Body of pancreas (tissue), 4 donors: Measurements from ENCODE around the gene COL13A1. TPM values are rescaled to one million over a fixed set of nuclear protein-coding genes. Genes with fewer than 3 reads are reported as not detected.

ENCODE experiments used
- ATAC-seq: fragments of 150-250 bp; one replicate; pipeline ENCODE4 v1.9.1; 2016
- DNase-seq, 4 donors: peaks; one replicate each; pipeline ENCODE4 v3.0.0-alpha.2; 2019
- H3K27ac ChIP-seq, 4 donors: fragments of 200-600 bp; sonication (generic); 1 replicate in 3 of 4; 2 replicates in 1 of 4; pipeline versions ENCODE4 v1.5.1 to v1.6.1; 2016 to 2019; ENCODE audit warnings: mild to moderate bottlenecking in 1 of 4, mixed read lengths in 1 of 4, moderate library complexity in 1 of 4
- H3K27me3 ChIP-seq, 2 donors: fragments of 200-600 bp; sonication (generic); one replicate each; pipeline ENCODE4 v1.6.0; 2016; ENCODE audit warnings: mild to moderate bottlenecking in 1 of 2
- H3K36me3 ChIP-seq, 2 donors: fragments of 200-600 bp; sonication (generic); replicated peaks in 1 of 2; 2 replicates each; pipeline ENCODE4 v1.5.1; 2016; ENCODE audit warnings: low read depth in 2 of 2; ENCODE audit not compliant: insufficient read depth in 1 of 2
- H3K4me1 ChIP-seq: fragments of 200-600 bp; sonication (generic); one replicate; pipeline ENCODE4 v1.6.0; 2016
- H3K4me3 ChIP-seq, 2 donors: fragments of 200-600 bp; sonication (generic); 1 replicate in 1 of 2; 2 replicates in 1 of 2; pipeline ENCODE4 v1.5.1; 2016 to 2019
- H3K9me3 ChIP-seq, 3 donors: fragments of 200-600 bp; sonication (generic); 1 replicate in 2 of 3; 2 replicates in 1 of 3; pipeline ENCODE4 v1.5.1; 2016
- POLR2A ChIP-seq, 3 donors: fragments of 450-650 bp; IDR thresholded peaks; one replicate each; pipeline ENCODE4 v1.6.1; 2016; ENCODE audit warnings: antibody characterized with exemption in 3 of 3, mild to moderate bottlenecking in 2 of 3
- WGBS, 2 donors: methylation state at CpG; one replicate each; pipeline ENCODE4 v1.1.5; 2017; 5-methylcytosine and 5-hydroxymethylcytosine counted together
- intact Hi-C: fragments of 100-400 bp; cut with DNase I; formaldehyde crosslinking; loops from one replicate; pipeline ENCODE4 v1.15.1; 2023
- total RNA-seq, 2 donors: library from RNA; depleted of rRNA; stranded (reverse); fragments of >200 nt; gene quantifications; one replicate each; pipeline ENCODE4 v1.1.0, GENCODE V29; 2016
- TF ChIP-seq, protein P1 (sequence below), 7 experiments: fragments of 450-650 bp in 4 of 7; fragments of 200-600 bp in 3 of 7; sonication (generic) in 3 of 7; IDR thresholded peaks; one replicate each; pipeline ENCODE4 v1.5.1; 2016 to 2019; ENCODE audit warnings: antibody characterized with exemption in 7 of 7

The COL13A1 gene
- total RNA-seq, 2 donors from 2014 or later: 2.3 TPM; not detected in 1

DNA sequence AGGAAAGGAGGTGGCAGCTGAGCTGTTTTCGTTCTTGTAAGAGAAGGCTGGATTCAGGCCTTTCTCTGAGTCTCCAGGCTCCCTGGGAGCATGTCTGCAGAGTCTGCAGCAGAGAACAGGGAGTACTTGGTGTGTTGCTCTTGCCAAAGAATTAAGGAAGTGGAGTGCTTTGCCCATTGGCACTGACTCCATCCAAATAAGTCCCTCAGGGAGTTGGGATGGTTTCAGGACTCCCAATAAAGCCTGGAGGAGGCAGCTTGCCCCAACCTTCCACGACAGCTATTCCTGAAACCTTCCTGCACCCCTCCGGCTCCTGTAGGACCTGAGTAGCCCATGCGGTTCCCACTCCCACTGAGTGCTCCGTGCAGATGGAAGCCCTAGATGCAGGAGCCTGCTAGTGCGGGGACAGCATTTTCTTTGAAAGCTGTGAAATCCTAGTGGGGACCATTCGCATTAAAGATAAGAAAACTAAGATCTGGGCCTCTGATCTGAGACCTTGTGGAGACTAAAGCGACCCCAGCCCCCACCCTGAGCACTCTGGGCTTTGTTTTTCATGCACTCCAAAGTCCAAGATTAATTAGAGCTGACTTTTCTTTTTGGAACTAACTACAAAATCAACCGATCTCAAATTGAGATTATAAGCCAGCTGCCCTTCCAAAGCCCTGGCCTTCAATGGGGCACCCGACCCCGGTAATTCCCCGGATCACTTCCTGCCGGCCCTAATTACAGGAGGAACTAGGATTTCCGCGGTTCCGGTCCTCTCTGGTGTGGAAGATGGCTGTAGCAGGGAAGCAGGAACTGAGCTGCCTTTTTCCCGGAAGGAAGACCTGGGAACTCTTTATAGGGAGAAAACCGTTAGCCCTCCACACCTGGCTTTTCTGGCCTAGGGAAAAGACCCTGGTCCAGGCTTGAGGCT is 110.2 kb downstream of the COL13A1 start:
- intact Hi-C loops: loop anchor here (10.0 kb wide), 1 partner anchor 127 kb away; no protein-coding TSS in a partner anchor
- Histone ChIP-seq H3K4me3 (no peak overlapping the region), H3K27me3 (no peaks in the 10 kb centered on the region), H3K4me1 (peaks cover 6% of the 10 kb centered on the region), H3K27ac (peak overlapping the region in 1 of 4 donors; percentile 23), H3K36me3 (no peaks in the 10 kb centered on the region), H3K9me3 (no peaks in the 10 kb centered on the region)
- TF ChIP-seq POLR2A (IDR thresholded peaks at IDR 0.05): no peak
- TF ChIP-seq, protein P1, sequence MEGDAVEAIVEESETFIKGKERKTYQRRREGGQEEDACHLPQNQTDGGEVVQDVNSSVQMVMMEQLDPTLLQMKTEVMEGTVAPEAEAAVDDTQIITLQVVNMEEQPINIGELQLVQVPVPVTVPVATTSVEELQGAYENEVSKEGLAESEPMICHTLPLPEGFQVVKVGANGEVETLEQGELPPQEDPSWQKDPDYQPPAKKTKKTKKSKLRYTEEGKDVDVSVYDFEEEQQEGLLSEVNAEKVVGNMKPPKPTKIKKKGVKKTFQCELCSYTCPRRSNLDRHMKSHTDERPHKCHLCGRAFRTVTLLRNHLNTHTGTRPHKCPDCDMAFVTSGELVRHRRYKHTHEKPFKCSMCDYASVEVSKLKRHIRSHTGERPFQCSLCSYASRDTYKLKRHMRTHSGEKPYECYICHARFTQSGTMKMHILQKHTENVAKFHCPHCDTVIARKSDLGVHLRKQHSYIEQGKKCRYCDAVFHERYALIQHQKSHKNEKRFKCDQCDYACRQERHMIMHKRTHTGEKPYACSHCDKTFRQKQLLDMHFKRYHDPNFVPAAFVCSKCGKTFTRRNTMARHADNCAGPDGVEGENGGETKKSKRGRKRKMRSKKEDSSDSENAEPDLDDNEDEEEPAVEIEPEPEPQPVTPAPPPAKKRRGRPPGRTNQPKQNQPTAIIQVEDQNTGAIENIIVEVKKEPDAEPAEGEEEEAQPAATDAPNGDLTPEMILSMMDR (IDR thresholded peaks at IDR 0.05): no peak
- peak in 1 of 4 donors; percentile 21 for DNase-seq
- WGBS, 2 donors: 58 to 60% methylated on average over 12 to 18 of the region's 18 CpGs
- ATAC-seq: no peak

DNA sequence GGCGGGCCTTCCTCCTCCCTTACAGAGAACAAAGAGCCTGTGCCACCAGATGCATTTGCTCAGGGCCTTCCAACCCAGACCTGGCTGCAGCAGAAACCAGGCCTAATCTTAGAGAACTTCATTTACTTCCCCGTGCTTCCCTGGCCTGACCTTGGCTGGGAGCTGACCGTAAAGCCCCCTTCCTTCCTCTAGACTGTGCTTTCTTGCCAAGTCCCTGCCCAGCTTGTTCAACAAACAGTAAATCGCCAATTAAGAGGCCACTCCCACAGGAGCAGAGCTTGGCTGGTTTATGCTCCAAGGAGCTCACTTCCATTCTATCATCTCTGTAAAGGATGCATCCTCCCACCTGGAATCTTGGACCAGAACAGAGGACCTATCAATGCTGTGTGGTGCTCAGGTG is 110.9 kb downstream of the COL13A1 start:
- TF ChIP-seq, protein P1 (IDR thresholded peaks at IDR 0.05): no peak
- TF ChIP-seq POLR2A (IDR thresholded peaks at IDR 0.05): no peak
- 9 to 29% methylated on average over 3 to 4 of the region's 4 CpGs for WGBS, 2 donors
- intact Hi-C loops: loop anchor here (10.0 kb wide), 1 partner anchor 128 kb away; no protein-coding TSS in a partner anchor
- ATAC-seq (peak; percentile 21), DNase-seq (no peak)
- no peaks in the 10 kb centered on the region for H3K36me3 ChIP-seq
- H3K27ac ChIP-seq: no peak overlapping the region
- H3K4me1 ChIP-seq: peaks cover 6% of the 10 kb centered on the region
- no peaks in the 10 kb centered on the region for H3K27me3 ChIP-seq
- no peak overlapping the region for H3K4me3 ChIP-seq
- no peaks in the 10 kb centered on the region for H3K9me3 ChIP-seq

DNA sequence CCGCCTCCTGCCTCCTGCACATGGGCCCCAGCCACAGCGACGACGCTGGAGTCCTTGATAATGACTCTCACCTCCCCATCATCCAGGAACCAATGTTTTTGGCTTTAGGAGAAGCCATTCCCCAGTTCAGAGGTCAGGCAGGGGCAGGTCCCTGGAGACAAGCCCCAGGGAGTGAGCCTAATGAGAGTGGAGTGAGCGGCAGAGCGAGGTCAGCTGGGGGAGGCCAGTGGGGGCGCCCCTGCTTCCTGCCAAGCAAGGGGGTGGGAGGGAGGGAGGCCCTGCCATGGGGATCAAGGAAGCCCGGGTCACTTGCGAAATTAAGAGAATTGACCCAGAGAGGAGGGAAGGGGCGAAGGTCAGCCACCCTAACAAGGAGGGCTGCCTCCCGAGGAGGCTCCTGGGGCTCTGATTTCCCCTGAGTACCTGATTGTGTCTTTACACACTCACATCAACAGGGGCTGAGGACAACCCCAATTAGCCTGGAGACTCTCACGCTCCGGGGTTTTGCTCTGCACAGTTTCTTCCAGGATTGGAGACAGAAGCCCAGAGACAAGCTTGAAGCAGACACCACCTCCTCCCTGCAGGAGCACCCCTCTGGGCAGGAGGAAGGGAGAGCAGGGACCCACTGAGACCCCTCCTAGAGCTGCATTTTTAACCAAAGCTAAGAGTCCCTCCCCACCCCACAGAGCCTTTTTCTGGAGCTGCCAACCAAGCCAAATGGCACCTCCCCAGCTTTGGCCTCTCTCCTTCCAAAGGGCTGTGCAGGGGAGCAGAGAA is 112.1 kb downstream of the COL13A1 start:
- H3K36me3 ChIP-seq: no peaks in the 10 kb centered on the region
- no peaks in the 10 kb centered on the region for H3K9me3 ChIP-seq
- intact Hi-C loops: loop anchor here (10.0 kb wide), 1 partner anchor 129 kb away; no protein-coding TSS in a partner anchor
- no peak overlapping the region for H3K27ac ChIP-seq
- ATAC-seq: no peak
- 76 to 77% methylated on average over 10 to 12 of the region's 13 CpGs for WGBS, 2 donors
- no peak overlapping the region for H3K4me3 ChIP-seq
- peaks cover 6% of the 10 kb centered on the region for H3K4me1 ChIP-seq
- TF ChIP-seq, protein P1 (IDR thresholded peaks at IDR 0.05): no peak
- no peaks in the 10 kb centered on the region for H3K27me3 ChIP-seq
- no peak for DNase-seq

DNA sequence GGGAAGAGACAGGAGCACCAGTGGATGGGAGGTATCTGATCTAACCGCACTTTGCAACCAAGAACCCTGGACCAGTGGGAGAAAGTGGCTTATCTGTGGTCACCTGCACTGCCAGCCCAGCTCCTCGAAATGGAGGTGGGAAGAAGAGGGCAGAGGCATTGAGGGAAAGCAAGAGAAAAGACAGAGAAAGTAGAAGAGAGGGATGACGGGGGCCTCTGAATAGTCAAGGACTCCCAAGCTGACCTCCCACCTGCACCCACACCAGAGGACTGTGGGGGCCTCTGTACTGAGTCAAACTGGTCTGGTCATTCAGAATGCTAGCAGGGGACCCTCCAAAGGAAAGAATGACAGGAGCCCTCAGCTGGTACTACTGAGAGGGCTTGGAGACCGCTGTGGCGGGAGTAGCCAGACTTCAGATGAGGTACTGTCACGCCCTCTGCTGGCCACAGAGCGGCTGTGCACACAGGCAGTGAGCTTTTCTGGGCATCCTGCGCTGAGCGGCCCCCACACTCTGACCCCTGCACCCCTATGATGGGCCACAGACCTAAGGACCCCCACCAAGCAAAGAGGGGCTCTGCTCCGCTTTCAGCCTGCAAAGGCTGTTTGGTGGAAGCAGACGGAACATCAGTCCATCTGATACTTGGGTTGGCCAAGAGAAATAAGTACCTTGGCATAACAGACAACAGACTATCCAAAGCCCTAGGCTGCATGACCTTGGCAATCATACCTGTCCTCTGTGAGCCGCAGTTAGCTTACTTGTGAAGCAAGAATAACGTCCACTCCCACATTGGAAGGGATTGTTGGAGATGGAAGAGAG is 112.9 kb downstream of the COL13A1 start:
- Histone ChIP-seq H3K4me1 (peaks cover 6% of the 10 kb centered on the region), H3K27me3 (no peaks in the 10 kb centered on the region), H3K27ac (no peak overlapping the region), H3K36me3 (no peaks in the 10 kb centered on the region), H3K4me3 (no peak overlapping the region), H3K9me3 (no peaks in the 10 kb centered on the region)
- intact Hi-C loops: loop anchor here (10.0 kb wide), 1 partner anchor 130 kb away; no protein-coding TSS in a partner anchor
- TF ChIP-seq POLR2A (IDR thresholded peaks at IDR 0.05): no peak
- TF ChIP-seq, protein P1 (IDR thresholded peaks at IDR 0.05): peak; percentile 65 to 89 (median 80)
- peak; percentile 70 to 75 (median 72) for DNase-seq
- ATAC-seq: peak; percentile 73
- WGBS, 2 donors: 22 to 34% methylated on average over 7 to 13 of the region's 13 CpGs
